AG04450 (cell line): ENCODE results near the gene GPR31. TPM values are rescaled to one million over a fixed set of nuclear protein-coding genes. Genes with fewer than 3 reads are reported as not detected.

ENCODE experiments used
- CTCF ChIA-PET: fragments of 300-600, 350-600 bp; formaldehyde crosslinking; extraction: SDS; loops from one replicate; lab custom pipeline; 2022; ENCODE audit warnings: antibody characterized with exemption, inconsistent platforms; lab: Charles Lee
- POLR2A ChIA-PET: fragments of 350-600 bp; formaldehyde crosslinking; extraction: SDS; loops from one replicate; lab custom pipeline; 2021; ENCODE audit warnings: antibody characterized with exemption, inconsistent platforms; lab: Yijun Ruan, JAX
- DNase-seq: peaks from one replicate; pipeline ENCODE4 v3.0.0-alpha.2; 2011; ENCODE audit warnings: low read depth, low spot score
- H3K27ac ChIP-seq: one replicate; pipeline ENCODE4 v1.5.1; 2012; ENCODE audit warnings: low read depth, low read length, control low read depth
- H3K27me3 ChIP-seq: one replicate; pipeline ENCODE4 v1.6.0; 2012; ENCODE audit warnings: low read length; ENCODE audit not compliant: control insufficient read depth, insufficient read depth
- H3K4me3 ChIP-seq: 2 replicates; pipeline ENCODE4 v1.5.1; 2011; ENCODE audit warnings: mild to moderate bottlenecking, low read depth, low read length, control low read depth
- H3K9me3 ChIP-seq: 2 replicates; pipeline ENCODE4 v1.5.1; 2012; ENCODE audit warnings: low read length; ENCODE audit not compliant: control insufficient read depth, insufficient read depth
- polyA plus RNA-seq: library from polyadenylated mRNA; depleted of rRNA; stranded (reverse); fragments of >200 nt; gene quantifications from 2 replicates; pipeline ENCODE4 v1.2.3, GENCODE V29; 2011
- TF ChIP-seq, protein P1 (sequence below): IDR thresholded peaks from 2 replicates; pipeline ENCODE4 v1.5.1; 2011; ENCODE audit warnings: low read depth, low read length, control low read depth, inconsistent platforms

Gene GPR31
- polyA plus RNA-seq, 1 experiment: not detected

DNA sequence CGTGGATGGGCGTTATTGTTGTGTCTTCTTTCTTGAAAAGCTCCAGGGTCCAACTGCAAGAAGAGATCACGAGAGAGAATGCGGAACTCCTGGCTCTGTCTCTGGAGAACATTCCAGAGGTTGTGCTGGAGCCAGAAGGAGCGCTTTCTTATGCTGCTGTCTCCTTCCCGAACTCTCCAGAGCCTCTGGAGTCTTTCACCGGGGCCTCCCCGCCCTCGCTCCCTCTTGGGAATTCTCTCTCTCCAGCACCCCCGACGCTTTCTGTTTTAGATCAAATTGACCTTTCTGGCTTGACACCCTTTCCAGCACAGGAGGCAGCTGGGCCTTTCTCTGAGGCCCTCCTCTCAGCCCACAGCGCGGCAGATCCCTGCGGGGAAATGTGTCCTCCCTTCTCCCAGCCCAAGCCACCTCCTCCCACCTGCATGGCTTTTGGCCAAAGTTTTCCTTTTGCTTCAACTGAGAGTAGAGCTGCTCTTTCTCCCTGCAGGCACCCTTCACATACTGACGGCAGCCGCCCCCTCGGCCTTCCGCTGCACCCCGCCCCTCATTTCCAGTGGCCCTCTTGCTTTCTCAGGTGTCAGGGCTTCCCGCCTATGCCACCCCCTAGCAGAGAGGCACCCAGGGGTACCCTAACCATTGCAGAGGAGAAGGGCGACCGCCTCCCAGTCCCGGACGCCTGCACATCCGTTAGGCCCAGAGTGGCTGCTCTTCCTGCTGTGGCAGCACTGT, 41.5 kb downstream of the GPR31 start:
- DNase-seq: no peak
- TF ChIP-seq, protein P1, sequence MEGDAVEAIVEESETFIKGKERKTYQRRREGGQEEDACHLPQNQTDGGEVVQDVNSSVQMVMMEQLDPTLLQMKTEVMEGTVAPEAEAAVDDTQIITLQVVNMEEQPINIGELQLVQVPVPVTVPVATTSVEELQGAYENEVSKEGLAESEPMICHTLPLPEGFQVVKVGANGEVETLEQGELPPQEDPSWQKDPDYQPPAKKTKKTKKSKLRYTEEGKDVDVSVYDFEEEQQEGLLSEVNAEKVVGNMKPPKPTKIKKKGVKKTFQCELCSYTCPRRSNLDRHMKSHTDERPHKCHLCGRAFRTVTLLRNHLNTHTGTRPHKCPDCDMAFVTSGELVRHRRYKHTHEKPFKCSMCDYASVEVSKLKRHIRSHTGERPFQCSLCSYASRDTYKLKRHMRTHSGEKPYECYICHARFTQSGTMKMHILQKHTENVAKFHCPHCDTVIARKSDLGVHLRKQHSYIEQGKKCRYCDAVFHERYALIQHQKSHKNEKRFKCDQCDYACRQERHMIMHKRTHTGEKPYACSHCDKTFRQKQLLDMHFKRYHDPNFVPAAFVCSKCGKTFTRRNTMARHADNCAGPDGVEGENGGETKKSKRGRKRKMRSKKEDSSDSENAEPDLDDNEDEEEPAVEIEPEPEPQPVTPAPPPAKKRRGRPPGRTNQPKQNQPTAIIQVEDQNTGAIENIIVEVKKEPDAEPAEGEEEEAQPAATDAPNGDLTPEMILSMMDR: no peak
- no peak overlapping the region for H3K4me3 ChIP-seq
- POLR2A ChIA-PET: no interaction called here
- CTCF ChIA-PET: no interaction called here
- peaks cover 42% of the 10 kb centered on the region for H3K9me3 ChIP-seq
- no peak overlapping the region for H3K27ac ChIP-seq
- no peaks in the 10 kb centered on the region for H3K27me3 ChIP-seq

DNA sequence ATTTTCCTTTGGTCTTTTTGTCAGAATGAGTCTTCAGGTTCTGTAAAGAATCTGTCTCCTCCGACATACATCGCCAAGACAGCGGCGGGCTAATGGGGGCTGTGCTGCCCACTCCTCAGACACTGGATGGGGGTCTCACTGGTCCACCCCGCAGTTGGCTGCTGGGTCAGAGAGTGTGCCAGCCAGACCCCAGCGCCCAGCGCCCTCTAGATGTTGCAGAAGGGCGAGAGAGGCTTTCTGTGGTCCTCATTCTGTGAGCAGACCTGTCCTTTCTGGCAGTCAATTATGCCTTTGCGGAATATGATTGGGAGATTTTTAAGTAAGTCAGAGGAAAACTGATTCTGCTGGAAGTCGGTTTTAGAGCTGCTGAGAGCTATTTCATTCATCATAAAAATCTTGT, 42.7 kb downstream of the GPR31 start:
- DNase-seq: no peak
- Histone ChIP-seq H3K9me3 (peaks cover 41% of the 10 kb centered on the region), H3K27me3 (no peaks in the 10 kb centered on the region), H3K27ac (no peak overlapping the region), H3K4me3 (no peak overlapping the region)
- ChIA-PET CTCF (no interaction called here), POLR2A (no interaction called here)
- TF ChIP-seq, protein P1: no peak

DNA sequence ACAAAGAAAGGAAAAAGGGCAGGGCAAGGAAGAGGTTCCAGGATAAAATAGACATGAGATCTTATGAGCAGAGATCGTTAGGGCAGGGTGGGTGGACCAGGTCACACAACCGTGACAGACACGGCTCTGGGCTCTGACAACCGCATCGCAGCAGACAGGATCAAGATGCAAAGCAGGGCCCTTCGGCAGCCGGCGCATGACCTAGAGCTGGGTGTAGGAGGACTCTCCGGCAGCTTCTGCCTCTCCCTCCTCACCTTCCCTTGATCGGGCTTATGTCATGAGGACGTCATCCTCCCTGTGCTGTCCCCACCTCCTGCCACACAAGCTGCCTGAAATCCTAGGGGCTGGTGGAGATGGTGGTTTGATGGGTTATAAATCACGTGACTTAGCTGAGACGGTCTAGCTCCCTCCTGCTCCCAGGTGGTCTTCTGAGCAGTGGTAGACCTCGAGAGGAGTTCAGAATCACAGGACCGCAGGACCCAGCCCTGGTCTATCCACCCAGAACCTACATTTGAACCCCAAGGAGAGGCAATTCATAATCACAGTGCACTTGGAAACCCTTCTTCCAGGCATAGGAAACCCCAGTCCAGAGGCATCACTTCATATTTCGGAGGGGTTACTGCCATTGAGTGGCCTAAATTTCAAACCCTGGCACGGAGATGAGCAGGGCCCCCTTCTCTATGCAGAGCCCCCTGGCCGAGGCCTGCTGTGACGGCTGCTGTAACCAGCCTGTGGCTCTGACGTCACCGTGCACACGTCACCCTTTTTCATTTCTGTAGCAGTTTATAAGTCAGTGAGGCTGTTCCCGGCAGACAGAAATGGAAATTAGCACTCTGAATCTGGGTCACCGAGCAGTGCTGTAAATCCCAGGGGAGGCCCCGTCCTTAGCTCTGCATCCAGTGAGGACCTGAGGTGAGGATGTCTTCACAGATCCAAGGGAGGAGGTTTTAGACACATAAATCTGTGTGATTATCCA, 43.6 kb downstream of the GPR31 start:
- ChIA-PET POLR2A (no interaction called here), CTCF (no interaction called here)
- H3K27ac ChIP-seq: no peak overlapping the region
- no peak overlapping the region for H3K4me3 ChIP-seq
- DNase-seq: no peak
- peaks cover 38% of the 10 kb centered on the region for H3K9me3 ChIP-seq
- H3K27me3 ChIP-seq: no peaks in the 10 kb centered on the region
- TF ChIP-seq, protein P1: no peak

GRCh38 chr6:167113047-167113754, 44.6 kb downstream of the GPR31 start:
- CTCF ChIA-PET: no interaction called here
- Histone ChIP-seq H3K9me3 (peaks cover 40% of the 10 kb centered on the region), H3K4me3 (no peak overlapping the region), H3K27ac (no peak overlapping the region), H3K27me3 (no peaks in the 10 kb centered on the region)
- no peak for DNase-seq
- POLR2A ChIA-PET: no interaction called here
- TF ChIP-seq, protein P1: no peak
